GM23248 (cell line): ENCODE results near the gene FAU. TPM values are rescaled to one million over a fixed set of nuclear protein-coding genes. Genes with fewer than 3 reads are reported as not detected.
"Not testable (repeated sequence)": the region's sequence is repeated elsewhere in the genome, so short reads cannot be mapped to it uniquely, and the experiment has no call there.

Experiments
- DNase-seq: peaks from one replicate; pipeline ENCODE4 v3.0.0-alpha.2; 2015
- H2AFZ ChIP-seq: fragments of 200-600 bp; sonication (generic); 2 replicates; pipeline ENCODE4 v1.6.1; 2016; ENCODE audit warnings: antibody characterized with exemption
- H3F3A ChIP-seq: fragments of 200-600 bp; sonication (generic); 2 replicates; pipeline ENCODE4 v1.6.1; 2016; ENCODE audit warnings: mild to moderate bottlenecking, antibody characterized with exemption, mixed run types; ENCODE audit not compliant: insufficient read depth
- H3K27ac ChIP-seq: fragments of 200-600 bp; sonication (generic); 2 replicates; pipeline ENCODE4 v1.5.1; 2016; ENCODE audit warnings: mild to moderate bottlenecking
- H3K27me3 ChIP-seq: fragments of 200-600 bp; sonication (generic); replicated peaks from 2 replicates; pipeline ENCODE4 v1.6.1; 2016; ENCODE audit warnings: mild to moderate bottlenecking; ENCODE audit not compliant: insufficient read depth
- H3K36me3 ChIP-seq: fragments of 200-600 bp; sonication (generic); 2 replicates; pipeline ENCODE4 v1.6.1; 2016; ENCODE audit warnings: low read depth, mild to moderate bottlenecking
- H3K4me1 ChIP-seq: fragments of 200-600 bp; sonication (generic); 2 replicates; pipeline ENCODE4 v1.6.1; 2016; ENCODE audit warnings: mild to moderate bottlenecking; ENCODE audit not compliant: insufficient read depth
- H3K4me2 ChIP-seq: fragments of 200-600 bp; sonication (generic); one replicate; pipeline ENCODE4 v1.6.1; 2016; ENCODE audit warnings: mild to moderate bottlenecking; ENCODE audit not compliant: unreplicated experiment
- H3K4me3 ChIP-seq: fragments of 200-600 bp; sonication (generic); 2 replicates; pipeline ENCODE4 v1.5.1; 2016; ENCODE audit warnings: mild to moderate bottlenecking
- H3K79me2 ChIP-seq: fragments of 200-600 bp; sonication (generic); 2 replicates; pipeline ENCODE4 v1.6.1; 2016; ENCODE audit warnings: mild to moderate bottlenecking; ENCODE audit not compliant: insufficient read depth
- H3K9ac ChIP-seq: fragments of 200-600 bp; sonication (generic); 2 replicates; pipeline ENCODE4 v1.6.1; 2016; ENCODE audit warnings: mild to moderate bottlenecking
- H3K9me2 ChIP-seq: fragments of 200-600 bp; sonication (generic); 2 replicates; pipeline ENCODE4 v1.6.1; 2016; ENCODE audit warnings: mixed run types, mild to moderate bottlenecking, moderate library complexity; ENCODE audit not compliant: insufficient read depth
- H3K9me3 ChIP-seq: fragments of 200-600 bp; sonication (generic); one replicate; pipeline ENCODE4 v1.6.1; 2017; ENCODE audit warnings: low read depth
- H4K20me1 ChIP-seq: fragments of 200-600 bp; sonication (generic); 2 replicates; pipeline ENCODE4 v1.6.0; 2016; ENCODE audit not compliant: insufficient read depth
- EZH2 ChIP-seq: fragments of 200-600 bp; sonication (generic); IDR thresholded peaks from 2 replicates; pipeline ENCODE4 v1.6.1; 2018; ENCODE audit warnings: antibody characterized with exemption, mild to moderate bottlenecking; ENCODE audit not compliant: insufficient read depth, poor library complexity, severe bottlenecking
- EZH2phosphoT487 ChIP-seq: fragments of 200-600 bp; sonication (generic); IDR thresholded peaks from 2 replicates; pipeline ENCODE4 v1.6.1; 2018; ENCODE audit warnings: antibody characterized with exemption, moderate library complexity, mild to moderate bottlenecking, low read depth; ENCODE audit not compliant: insufficient read depth
- WGBS, 2 experiments: methylation state at CpG; one replicate each; pipeline ENCODE4 v1.1.6; 2015 to 2017; ENCODE audit warnings: low lambda C conversion rate in 2 of 2, low coverage in 1 of 2; ENCODE audit errors: missing lambda C conversion rate in 2 of 2; 5-methylcytosine and 5-hydroxymethylcytosine counted together
- in situ Hi-C: fragments of 300-500 bp; cut with MboI; formaldehyde crosslinking; loops from 2 replicates; pipeline ENCODE4 v1.15.0; 2020
- polyA plus RNA-seq: library from polyadenylated mRNA; unstranded; fragments of >200 nt; fragmentation: Nextera tagmentation; extraction: Ambion mirVana; gene quantifications from 2 replicates; pipeline ENCODE4 v1.2.1, GENCODE V29; 2016
- total RNA-seq: library from RNA; depleted of rRNA; stranded (reverse); fragments of >200 nt; shearing (Covaris generic); gene quantifications from 2 replicates; pipeline ENCODE4 v1.2.3, GENCODE V29; 2014

FAU gene
- total and polyA plus RNA-seq, 2 experiments from 2014 or later, result 180 to 365 TPM

DNA sequence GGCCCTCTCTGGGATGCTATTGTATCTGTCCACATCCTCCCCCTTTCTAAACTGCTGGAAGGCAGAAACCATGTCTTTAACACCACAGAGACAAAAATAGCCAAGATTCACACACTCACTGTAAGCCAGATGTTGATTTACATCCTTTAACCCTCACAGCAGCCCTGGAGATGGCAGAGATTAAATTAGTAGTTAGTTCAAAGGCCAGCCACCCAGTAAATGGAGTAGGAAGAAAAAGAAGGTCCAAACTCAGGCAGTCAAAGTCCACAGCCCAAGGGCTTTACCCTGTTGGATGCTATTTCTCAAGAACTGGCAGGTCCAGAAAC is 2.3 kb downstream of the FAU start:
- Histone ChIP-seq H3F3A (peaks cover 40% of the 10 kb centered on the region), H3K9me3 (no peaks in the 10 kb centered on the region), H3K4me3 (no peak overlapping the region), H3K27ac (peak overlapping the region; percentile 16; the same call in 1 of the 2 replicates), H3K79me2 (peaks cover 73% of the 10 kb centered on the region), H2AFZ (no peak overlapping the region), H3K27me3 (no peaks in the 10 kb centered on the region), H4K20me1 (no peaks in the 10 kb centered on the region), H3K4me2 (no peak overlapping the region), H3K9me2 (no peaks in the 10 kb centered on the region), H3K36me3 (peaks cover 25% of the 10 kb centered on the region), H3K9ac (0 out of 2 replicates have a peak overlapping the region, but pooled peaks have one; percentile 96), H3K4me1 (peaks cover 22% of the 10 kb centered on the region)
- no peak for DNase-seq
- TF ChIP-seq EZH2phosphoT487 (no peak), EZH2 (no peak)
- in situ Hi-C loops, result no loop called here

DNA sequence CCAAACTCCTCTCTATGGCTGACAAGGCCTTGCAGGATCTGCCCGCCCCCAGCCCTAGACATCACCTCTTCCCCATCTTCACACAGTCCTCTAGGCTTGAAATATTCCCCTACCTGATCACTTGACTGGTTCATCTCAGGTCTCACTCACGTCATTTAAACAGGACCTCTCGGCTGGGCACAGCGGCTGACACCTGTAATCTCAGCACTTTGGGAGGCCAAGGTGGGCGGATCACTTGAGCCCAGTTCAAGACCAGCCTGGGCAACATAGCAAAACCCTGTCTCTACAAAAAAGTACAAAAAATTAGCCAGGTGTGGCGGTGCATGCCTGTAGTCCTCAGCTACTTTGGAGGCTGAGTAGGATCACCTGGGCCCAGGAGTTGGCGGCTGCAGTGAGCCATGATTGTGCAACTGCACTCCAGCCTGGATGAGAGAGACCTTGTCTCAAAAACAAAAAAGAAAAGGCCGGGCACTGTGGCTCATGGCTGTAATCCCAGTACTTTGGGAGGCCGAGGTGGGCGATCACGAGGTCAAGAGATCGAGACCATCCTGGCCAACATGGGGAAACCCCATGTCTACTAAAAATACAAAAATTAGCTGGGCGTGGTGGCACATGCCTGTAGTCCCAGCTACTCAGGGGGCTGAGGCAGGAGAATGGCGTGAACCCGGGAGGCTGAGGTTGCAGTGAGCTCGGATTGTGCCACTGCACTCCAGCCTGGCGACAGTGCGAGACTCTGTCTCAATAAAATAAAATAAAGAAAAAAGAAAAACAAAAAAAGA is 2.9 kb downstream of the FAU start:
- H3F3A ChIP-seq, result peaks cover 40% of the 10 kb centered on the region
- DNase-seq, H3K9me2 ChIP-seq, H3K4me3 ChIP-seq, H3K9me3 ChIP-seq, in situ Hi-C loops, H3K4me2 ChIP-seq, H2AFZ ChIP-seq, H4K20me1 ChIP-seq, H3K27me3 ChIP-seq: not testable (repeated sequence)
- H3K9ac ChIP-seq, result 0 out of 2 replicates have a peak overlapping the region, but pooled peaks have one; percentile 96
- H3K79me2 ChIP-seq, result peaks cover 67% of the 10 kb centered on the region
- peaks cover 22% of the 10 kb centered on the region for H3K4me1 ChIP-seq
- H3K36me3 ChIP-seq, result peaks cover 25% of the 10 kb centered on the region
- WGBS, 2 experiments, result 82 to 84% methylated on average over 18 of the region's 18 CpGs
- H3K27ac ChIP-seq, result peak overlapping the region; percentile 12

DNA sequence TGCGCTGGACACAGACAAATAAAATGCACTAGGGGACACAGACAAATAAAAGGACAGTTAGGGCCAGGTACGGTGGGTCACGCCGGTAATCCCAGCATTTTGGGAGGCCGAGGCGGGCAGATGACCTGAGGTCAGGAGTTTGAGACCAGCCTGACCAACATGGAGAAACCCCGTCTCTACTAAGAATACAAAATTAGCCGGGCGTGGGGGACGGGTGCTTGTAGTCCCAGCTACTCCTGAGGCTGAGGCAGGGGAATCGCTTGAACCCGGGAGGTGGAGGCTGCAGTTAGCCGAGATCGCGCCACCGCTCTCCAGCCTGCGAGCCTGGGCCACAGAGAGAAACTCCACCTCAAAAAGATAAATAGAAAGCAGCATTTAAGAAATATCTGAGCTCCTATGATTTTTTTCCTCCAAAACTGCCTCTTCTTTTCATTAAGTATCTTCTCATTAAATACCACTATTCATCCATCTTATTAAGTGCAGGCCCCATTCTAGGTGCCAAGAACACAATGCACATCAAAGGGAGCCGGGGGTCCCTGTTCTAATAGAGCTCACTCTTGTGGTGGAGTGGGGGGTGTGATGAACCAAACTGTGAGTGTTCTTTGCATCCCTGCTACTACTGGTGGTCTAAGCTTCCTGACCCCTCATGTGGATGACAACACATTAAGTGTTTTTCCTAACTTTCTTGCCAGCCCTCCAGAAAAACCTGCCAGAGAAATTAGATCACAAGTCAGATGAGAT is 3.7 kb downstream of the FAU start:
- TF ChIP-seq EZH2, result no peak
- no peak for TF ChIP-seq EZH2phosphoT487
- Histone ChIP-seq H3K9me2 (no peaks in the 10 kb centered on the region), H3K27ac (peak overlapping the region; percentile 12), H4K20me1 (no peaks in the 10 kb centered on the region), H3K27me3 (no peaks in the 10 kb centered on the region), H3K4me1 (peaks cover 21% of the 10 kb centered on the region), H2AFZ (no peak overlapping the region), H3K9me3 (no peaks in the 10 kb centered on the region), H3K36me3 (peaks cover 25% of the 10 kb centered on the region), H3K9ac (peak overlapping the region; percentile 11; the same call in 1 of the 2 replicates), H3K79me2 (peaks cover 59% of the 10 kb centered on the region), H3K4me2 (no peak overlapping the region), H3F3A (peaks cover 40% of the 10 kb centered on the region), H3K4me3 (no peak overlapping the region)
- in situ Hi-C loops, result no loop called here
- WGBS, 2 experiments, result 79 to 80% methylated on average over 18 of the region's 18 CpGs
- no peak for DNase-seq

DNA sequence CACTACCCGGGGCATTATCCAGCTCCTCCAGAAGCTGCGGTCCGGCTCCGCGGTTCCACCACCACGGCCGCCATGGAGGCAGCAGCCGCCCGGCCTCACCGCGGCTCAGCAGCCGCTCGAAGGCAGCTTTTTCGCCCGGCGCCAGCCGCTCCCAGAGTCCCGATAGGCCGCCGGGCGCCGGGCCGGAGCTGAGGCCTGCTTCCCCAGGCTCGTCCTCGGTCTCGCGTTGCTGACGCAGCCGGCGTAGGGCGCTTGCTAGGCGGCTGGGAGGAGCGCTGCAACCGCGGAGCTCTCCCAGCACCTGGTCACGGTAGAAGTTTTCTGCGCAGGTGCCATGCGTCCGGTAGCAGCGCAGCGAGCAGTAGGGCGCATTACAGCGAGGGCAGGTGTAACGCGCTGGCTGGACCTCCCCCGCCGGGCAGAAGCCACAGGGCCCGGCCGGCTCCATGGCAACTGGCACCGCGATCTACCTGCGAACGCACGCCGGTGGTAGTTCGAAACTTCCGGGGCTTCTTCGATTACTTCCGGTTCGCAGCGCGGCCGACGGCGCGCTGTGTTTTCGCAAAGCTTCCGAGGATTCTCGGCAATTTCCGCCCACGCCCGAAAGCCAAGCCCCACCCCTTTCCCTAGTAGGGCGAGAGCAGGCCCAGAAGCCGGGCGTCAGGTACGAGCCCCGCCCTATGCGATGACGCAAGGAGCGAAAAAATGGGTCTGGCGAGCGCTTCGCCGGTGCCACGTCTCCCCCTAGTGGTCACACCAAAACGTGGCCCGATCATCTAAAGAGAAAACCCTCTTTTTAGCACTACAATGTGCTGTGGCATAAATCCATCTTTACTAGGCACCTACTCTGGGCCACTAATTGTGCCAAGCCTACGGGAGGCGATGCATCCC is 4.5 kb downstream of the FAU start, which contains the start of gene ZNHIT2:
TSS of gene ZNHIT2 (minus strand) at position 496 of the 891 bp plus-strand sequence. CDS start at position 448, 48 bp downstream.
- H3K9me2 ChIP-seq, result no peaks in the 10 kb centered on the region
- H3K27ac ChIP-seq, result peak within 1 kb of the TSS; percentile 94
- peak; percentile 99 for DNase-seq
- H3K27me3 ChIP-seq, result no peaks in the 10 kb centered on the region
- in situ Hi-C loops, result no loop called here
- peaks cover 51% of the 10 kb centered on the region for H3K79me2 ChIP-seq
- peaks cover 25% of the 10 kb centered on the region for H3K36me3 ChIP-seq
- peak within 1 kb of the TSS; percentile 84 for H3K4me3 ChIP-seq
- WGBS, 2 experiments, result 0 to 1% methylated on average over 71 to 89 of the region's 89 CpGs
- no peaks in the 10 kb centered on the region for H4K20me1 ChIP-seq
- peak within 1 kb of the TSS; percentile 84 for H3K4me2 ChIP-seq
- TF ChIP-seq EZH2 (no peak), EZH2phosphoT487 (no peak)
- H3K4me1 ChIP-seq, result peaks cover 17% of the 10 kb centered on the region
- H3K9me3 ChIP-seq, result no peaks in the 10 kb centered on the region
- peak within 1 kb of the TSS; percentile 96 for H3K9ac ChIP-seq
- peak within 1 kb of the TSS; percentile 53 for H2AFZ ChIP-seq
- H3F3A ChIP-seq, result peaks cover 35% of the 10 kb centered on the region
